ENCODE data around the gene LRP1B.

Gene LRP1B

GRCh38 chr2:140567734-140568133, 1563.1 kb downstream of the LRP1B start:
- TF ChIP-seq EP300 (IDR thresholded peaks at IDR 0.05; ENCODE audit: borderline replicate concordance) (no peak), NFIC (IDR thresholded peaks at IDR 0.05) (no peak), EGR1 (IDR thresholded peaks at IDR 0.05) (no peak), CREB1 (IDR thresholded peaks at IDR 0.05; ENCODE audit: low read depth) (no peak), YY1 (IDR thresholded peaks at IDR 0.05; ENCODE audit: low read depth) (no peak), MAX (IDR thresholded peaks at IDR 0.05) (no peak), RAD21 (IDR thresholded peaks at IDR 0.05; ENCODE audit: low read depth) (no peak), USF1 (IDR thresholded peaks at IDR 0.05) (no peak), FOXM1 (IDR thresholded peaks at IDR 0.05; ENCODE audit: borderline replicate concordance, low read depth) (no peak), TEAD4 (IDR thresholded peaks at IDR 0.05) (no peak), CEBPB (IDR thresholded peaks at IDR 0.05) (no peak), TAF1 (IDR thresholded peaks at IDR 0.05; ENCODE audit: low read depth) (no peak), TCF12 (IDR thresholded peaks at IDR 0.05; ENCODE audit: low read depth) (no peak)

- no peak for TF ChIP-seq NFIC (IDR thresholded peaks at IDR 0.05)
- no peak for TF ChIP-seq CEBPB (IDR thresholded peaks at IDR 0.05)
- TF ChIP-seq TCF12 (IDR thresholded peaks at IDR 0.05; ENCODE audit: low read depth): no peak
- no peak for TF ChIP-seq MAX (IDR thresholded peaks at IDR 0.05)
- no peak for TF ChIP-seq CREB1 (IDR thresholded peaks at IDR 0.05; ENCODE audit: low read depth)
- no peak for TF ChIP-seq FOXM1 (IDR thresholded peaks at IDR 0.05; ENCODE audit: borderline replicate concordance, low read depth)
- TF ChIP-seq TEAD4 (IDR thresholded peaks at IDR 0.05): no peak
- TF ChIP-seq TAF1 (IDR thresholded peaks at IDR 0.05; ENCODE audit: low read depth): no peak
- no peak for TF ChIP-seq YY1 (IDR thresholded peaks at IDR 0.05; ENCODE audit: low read depth)
- TF ChIP-seq USF1 (IDR thresholded peaks at IDR 0.05): no peak
- no peak for TF ChIP-seq REST (IDR thresholded peaks at IDR 0.05; ENCODE audit: low read depth)
- no peak for TF ChIP-seq RAD21 (IDR thresholded peaks at IDR 0.05; ENCODE audit: low read depth)
- TF ChIP-seq ZBTB7A (IDR thresholded peaks at IDR 0.05; ENCODE audit: low read depth): no peak
- TF ChIP-seq EGR1 (IDR thresholded peaks at IDR 0.05): no peak
These were observed 1565.1 kb downstream of the LRP1B start for GRCh38 chr2:140565756-140566155.

GRCh38 chr2:140555701-140556100, 1575.1 kb downstream of the LRP1B start:
- TF ChIP-seq TAF1 (IDR thresholded peaks at IDR 0.05; ENCODE audit: low read depth): no peak
- TF ChIP-seq REST (IDR thresholded peaks at IDR 0.05; ENCODE audit: low read depth): no peak
- no peak for TF ChIP-seq CEBPB (IDR thresholded peaks at IDR 0.05)
- TF ChIP-seq FOXM1 (IDR thresholded peaks at IDR 0.05; ENCODE audit: borderline replicate concordance, low read depth): no peak
- TF ChIP-seq NFIC (IDR thresholded peaks at IDR 0.05): no peak
- TF ChIP-seq EGR1 (IDR thresholded peaks at IDR 0.05): no peak
- no peak for TF ChIP-seq RAD21 (IDR thresholded peaks at IDR 0.05; ENCODE audit: low read depth)
- no peak for TF ChIP-seq YY1 (IDR thresholded peaks at IDR 0.05; ENCODE audit: low read depth)
- no peak for TF ChIP-seq TCF12 (IDR thresholded peaks at IDR 0.05; ENCODE audit: low read depth)
- no peak for TF ChIP-seq USF1 (IDR thresholded peaks at IDR 0.05)
- TF ChIP-seq EP300 (IDR thresholded peaks at IDR 0.05; ENCODE audit: borderline replicate concordance): no peak
- no peak for TF ChIP-seq ZBTB7A (IDR thresholded peaks at IDR 0.05; ENCODE audit: low read depth)
- no peak for TF ChIP-seq CREB1 (IDR thresholded peaks at IDR 0.05; ENCODE audit: low read depth)

GRCh38 chr2:140552634-140553033, 1578.2 kb downstream of the LRP1B start:
- TF ChIP-seq MAX (IDR thresholded peaks at IDR 0.05): no peak
- no peak for TF ChIP-seq FOXM1 (IDR thresholded peaks at IDR 0.05; ENCODE audit: borderline replicate concordance, low read depth)
- TF ChIP-seq CEBPB (IDR thresholded peaks at IDR 0.05): no peak
- TF ChIP-seq TEAD4 (IDR thresholded peaks at IDR 0.05): no peak
- TF ChIP-seq USF1 (IDR thresholded peaks at IDR 0.05): no peak
- TF ChIP-seq TCF12 (IDR thresholded peaks at IDR 0.05; ENCODE audit: low read depth): no peak
- no peak for TF ChIP-seq YY1 (IDR thresholded peaks at IDR 0.05; ENCODE audit: low read depth)
- no peak for TF ChIP-seq TAF1 (IDR thresholded peaks at IDR 0.05; ENCODE audit: low read depth)
- TF ChIP-seq REST (IDR thresholded peaks at IDR 0.05; ENCODE audit: low read depth): no peak
- TF ChIP-seq NFIC (IDR thresholded peaks at IDR 0.05): no peak
- no peak for TF ChIP-seq RAD21 (IDR thresholded peaks at IDR 0.05; ENCODE audit: low read depth)
- TF ChIP-seq EP300 (IDR thresholded peaks at IDR 0.05; ENCODE audit: borderline replicate concordance): no peak
- no peak for TF ChIP-seq EGR1 (IDR thresholded peaks at IDR 0.05)
- TF ChIP-seq CREB1 (IDR thresholded peaks at IDR 0.05; ENCODE audit: low read depth): no peak
- no peak for TF ChIP-seq ZBTB7A (IDR thresholded peaks at IDR 0.05; ENCODE audit: low read depth)

All from Ishikawa (cell line).